GM21723 (cell line): Measurements from ENCODE around the gene LGR4.
A peak's percentile ranks its signal among the peaks of the same experiment; 100 is the strongest.

Experiments used
- ATAC-seq: cut with Tn5 transposase; IDR thresholded peaks from one replicate; pipeline ENCODE4 v1.9.1; 2021; ENCODE audit warnings: mild to moderate bottlenecking, moderate library complexity; ENCODE audit not compliant: unreplicated experiment

LGR4 gene

DNA sequence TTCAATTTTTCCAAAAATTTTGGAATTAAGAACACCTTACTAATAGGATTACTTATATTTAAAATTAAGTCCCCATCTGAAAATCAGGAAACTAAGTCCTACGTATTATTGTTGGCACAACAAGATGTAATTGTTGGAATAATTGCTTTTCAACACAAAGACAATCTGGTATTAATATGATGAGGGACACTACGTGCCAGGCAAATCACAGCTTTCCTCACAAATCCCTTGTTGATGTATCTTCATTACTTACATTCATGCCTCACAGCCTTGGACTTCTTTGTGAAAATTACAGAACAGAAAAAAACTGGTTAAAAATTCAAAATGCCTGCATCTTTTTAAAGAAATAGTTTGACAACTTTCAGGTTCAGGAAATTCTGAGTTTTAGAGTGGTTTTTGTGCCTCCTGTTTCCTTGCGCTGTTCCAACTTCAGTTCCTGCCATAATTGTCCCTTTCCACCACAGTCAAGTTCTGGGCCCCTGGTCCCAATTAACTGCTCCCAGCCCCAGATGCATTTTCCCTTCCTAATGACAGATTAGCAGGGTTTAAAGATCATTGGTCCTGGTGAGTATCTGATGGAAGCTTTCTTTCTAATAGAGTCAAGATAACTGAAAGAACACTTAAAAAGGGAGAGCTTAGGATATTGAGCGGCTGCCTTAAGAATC, 86.3 kb downstream of the LGR4 start:
- no peak for ATAC-seq

DNA sequence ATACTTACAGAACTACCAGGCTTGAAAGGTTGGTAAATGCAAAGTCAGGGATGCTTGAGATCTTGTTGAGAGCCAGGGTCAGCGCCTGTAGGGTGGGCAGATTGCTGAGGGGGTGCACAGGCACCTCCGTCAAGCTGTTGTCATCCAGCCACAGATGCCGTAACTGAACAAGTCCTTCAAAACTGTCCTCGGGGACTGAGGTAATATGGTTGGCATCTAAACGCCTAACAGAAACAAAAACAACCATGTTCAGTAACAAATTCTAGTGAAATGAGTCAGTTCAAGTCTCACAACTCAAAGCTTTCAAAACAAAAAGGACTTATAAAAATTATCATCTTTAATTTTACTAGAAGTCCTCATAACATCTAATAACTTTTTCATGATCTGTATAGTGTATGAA, 87.3 kb downstream of the LGR4 start:
- ATAC-seq: no peak

- no peak for ATAC-seq
These were observed 88.4 kb downstream of the LGR4 start for GRCh38 chr11:27384227-27384626.

DNA sequence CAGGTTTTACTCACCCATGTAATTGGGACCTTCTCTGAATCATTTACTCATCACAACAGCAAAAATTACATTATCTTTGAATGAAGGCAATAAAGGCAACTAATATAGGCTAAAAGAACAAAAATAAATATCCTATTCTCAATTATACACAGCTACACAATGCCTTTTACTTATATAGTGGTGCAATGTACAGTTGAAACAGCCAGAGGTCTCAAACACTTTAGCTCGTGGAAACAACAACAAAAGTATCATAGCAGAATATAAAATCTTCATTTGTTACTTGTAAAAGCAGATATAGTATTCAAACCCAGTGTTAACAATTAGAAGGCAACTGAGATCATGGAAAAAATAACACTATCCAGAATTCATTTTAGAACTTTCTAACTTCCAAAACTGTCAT, 88.9 kb downstream of the LGR4 start:
- ATAC-seq: no peak

DNA sequence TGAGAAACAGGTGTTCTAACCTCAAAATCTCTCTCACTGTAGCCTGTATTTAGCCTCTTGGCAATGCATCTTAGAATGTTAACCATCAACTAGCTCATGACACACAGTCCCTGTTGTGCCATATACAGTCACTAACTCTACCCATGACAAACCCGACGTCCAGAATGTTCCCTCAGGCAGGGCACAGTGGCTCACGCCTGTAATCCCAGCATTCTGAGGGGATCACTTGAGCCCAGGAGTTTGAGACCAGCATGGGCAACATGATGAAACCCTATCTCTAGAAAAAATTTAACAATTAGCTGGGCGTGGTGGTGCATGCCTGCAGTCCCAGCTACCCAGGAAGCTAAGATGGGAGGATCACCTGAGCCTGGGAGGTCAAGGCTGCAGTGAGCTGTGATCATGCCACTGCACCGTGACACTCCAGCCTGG, 91.3 kb downstream of the LGR4 start:
- ATAC-seq: no peak

- ATAC-seq: no peak
These were observed 91.8 kb downstream of the LGR4 start for GRCh38 chr11:27380771-27381170.

DNA sequence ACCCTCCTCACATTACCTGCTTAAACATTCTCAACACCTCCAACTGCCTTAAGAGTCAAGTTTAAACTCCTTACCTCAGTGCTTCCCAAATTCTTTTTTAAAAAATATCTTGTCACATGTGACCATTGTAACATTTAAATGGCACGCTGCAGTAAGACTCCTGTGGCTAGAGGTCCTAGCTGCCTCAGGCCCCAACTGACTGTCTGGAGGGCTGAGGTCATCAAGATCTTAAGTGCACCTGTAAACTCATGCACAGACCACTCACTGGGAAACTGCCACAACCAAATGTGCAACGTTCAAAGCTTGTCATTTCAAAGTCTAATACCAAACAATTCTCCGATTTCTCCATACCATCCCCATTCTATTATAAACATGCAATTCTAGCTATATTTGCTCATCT, 93.1 kb downstream of the LGR4 start:
- no peak for ATAC-seq

DNA sequence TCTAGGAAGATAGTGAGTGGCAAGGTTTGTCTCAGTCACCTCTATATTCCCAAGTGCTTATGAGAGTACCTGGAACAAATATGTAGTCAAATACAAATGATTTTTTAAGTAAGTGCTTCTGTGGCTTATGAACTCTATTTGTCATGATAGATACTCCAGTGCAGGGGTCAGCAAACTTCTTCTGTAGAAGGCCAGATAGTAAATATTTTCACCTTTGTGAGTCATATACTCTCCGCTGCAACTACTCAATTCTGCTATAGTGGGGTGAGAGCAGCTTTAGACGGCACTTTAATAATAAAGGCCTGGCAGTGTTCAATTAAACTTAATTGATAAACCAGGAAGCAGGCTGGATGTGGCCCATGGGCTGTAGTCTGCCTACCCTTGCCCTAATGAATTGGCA, 97.2 kb downstream of the LGR4 start:
- no peak for ATAC-seq

GRCh38 chr11:27373856-27374602, 98.6 kb downstream of the LGR4 start:
- no peak for ATAC-seq

DNA sequence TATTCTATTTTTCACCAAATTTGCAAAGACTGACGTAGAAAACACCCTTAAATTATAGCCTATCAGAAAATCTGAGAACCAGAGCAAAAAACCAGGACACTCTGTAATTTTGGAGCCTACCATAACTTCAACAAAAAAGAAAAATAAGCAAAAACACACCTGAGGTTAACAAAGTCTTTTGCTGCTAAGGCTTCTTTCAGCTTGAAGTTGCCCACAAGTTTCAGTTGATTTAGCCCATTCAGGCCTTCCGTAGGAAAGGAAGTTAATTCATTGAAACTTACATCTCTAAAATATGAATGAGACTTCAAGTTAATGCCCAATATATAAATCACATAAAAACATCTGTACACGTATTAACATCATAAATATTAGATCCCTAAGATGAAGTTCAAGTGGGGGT, 99.2 kb downstream of the LGR4 start:
- ATAC-seq: no peak

- ATAC-seq: no peak
These were observed 100.4 kb downstream of the LGR4 start for GRCh38 chr11:27372164-27372563.

DNA sequence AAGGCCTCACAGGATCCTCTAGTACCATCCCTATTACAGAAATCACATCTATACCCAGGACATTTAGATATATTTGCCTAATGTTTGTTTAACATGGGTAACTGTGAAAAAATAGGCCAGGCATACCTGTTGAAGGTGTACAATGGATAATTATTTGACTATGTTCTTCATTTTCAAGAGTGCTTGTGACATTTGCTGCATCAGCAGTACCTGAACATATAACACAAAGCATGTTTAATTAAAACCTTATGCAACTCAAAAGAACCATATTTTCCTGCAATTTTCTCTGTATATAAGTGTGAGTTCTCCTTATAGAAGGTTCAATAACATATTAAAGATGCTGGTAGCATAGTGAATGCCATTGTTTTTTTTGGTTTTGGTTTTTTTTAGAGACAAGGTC, 101.1 kb downstream of the LGR4 start:
- ATAC-seq: no peak

GRCh38 chr11:27370374-27370773, 102.2 kb downstream of the LGR4 start:
- ATAC-seq: no peak

DNA sequence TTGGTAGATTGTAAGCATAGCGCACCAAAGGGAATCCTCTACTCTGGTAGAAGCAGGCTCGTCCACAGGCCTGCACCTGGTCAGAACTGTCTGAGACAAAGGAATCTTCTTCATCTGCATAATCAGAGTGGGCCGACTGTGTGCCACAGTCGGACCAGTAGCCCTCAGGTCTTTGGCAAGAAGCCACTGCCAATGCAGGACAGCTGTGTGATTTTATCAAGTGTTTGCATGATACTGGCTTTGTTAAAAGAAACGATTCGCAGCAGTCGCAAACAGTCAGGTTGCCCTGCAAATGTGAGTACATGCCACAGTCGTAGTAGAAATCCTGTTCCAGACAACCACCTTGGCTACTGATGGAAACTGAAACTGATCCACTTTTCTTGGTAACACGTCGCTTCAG, 104.7 kb downstream of the LGR4 start:
- ATAC-seq: no peak

DNA sequence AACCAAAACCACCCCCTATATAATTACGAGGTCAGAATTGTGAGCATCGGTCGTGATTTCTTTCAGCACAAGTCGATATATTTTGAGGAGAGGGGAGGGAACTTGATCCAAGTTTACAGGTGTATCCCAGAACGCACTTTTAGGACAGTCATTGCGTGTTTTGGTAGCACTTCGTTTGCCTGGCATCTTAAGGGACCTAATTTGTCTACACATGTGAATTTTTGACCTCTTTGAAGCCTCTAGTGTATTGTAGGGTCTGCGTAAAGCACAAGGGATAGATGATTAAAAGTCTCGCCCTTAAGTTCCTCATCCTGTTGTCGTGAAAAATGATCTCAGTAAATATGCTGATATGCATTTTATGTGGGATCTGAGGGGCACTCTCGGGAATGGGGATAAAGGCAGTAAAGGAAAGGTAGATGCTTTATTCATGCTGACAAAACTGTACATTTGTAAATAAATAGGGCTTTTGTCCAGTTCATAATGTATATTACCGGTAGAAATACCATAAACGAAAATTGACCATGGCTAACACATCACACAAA, 108.9 kb downstream of the LGR4 start:
- ATAC-seq: no peak

- ATAC-seq: peak; percentile 100
These were observed 109.6 kb downstream of the LGR4 start, which contains the start of gene CCDC34 for GRCh38 chr11:27362749-27363575. Gene CCDC34, minus strand, starts transcription at chr11:27363215. Its CDS starts 21 bp downstream, at chr11:27363194.

GRCh38 chr11:27361649-27362431, 110.8 kb downstream of the LGR4 start:
- ATAC-seq: no peak

- ATAC-seq: no peak
These were observed 114.3 kb downstream of the LGR4 start for GRCh38 chr11:27358296-27358695.

GRCh38 chr11:27357250-27357649, 115.3 kb downstream of the LGR4 start:
- no peak for ATAC-seq

DNA sequence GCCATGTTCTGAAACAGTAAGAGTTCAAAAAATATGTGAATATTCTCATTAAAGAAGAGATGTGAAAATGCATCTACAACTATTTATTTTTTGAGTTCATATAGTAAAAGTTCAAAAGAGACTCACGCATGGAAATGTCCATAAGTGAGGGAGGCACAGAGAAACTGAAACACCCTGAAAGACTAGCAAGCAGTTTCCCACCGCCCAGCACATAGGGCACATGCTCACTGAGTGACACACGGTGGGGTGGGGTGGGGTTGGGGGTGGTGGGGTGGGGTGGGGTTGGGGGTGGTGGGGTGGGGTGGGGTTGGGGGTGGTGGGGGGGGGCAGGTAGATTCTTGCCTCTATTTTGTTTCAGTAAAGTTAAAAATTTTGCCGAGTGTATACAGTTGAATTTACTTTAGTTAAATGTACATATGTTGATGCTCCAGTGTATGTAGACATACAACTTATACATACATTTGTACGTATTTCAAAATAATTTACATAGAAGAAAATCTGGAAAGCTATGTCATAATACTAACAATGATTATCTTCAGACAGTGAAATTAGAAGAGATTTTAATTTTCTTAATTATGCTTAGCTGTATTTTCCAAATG, 115.9 kb downstream of the LGR4 start:
- no peak for ATAC-seq
